NT2/D1 (cell line): Measurements from ENCODE around the gene ERC2.

Experiments
- DNase-seq: peaks from one replicate; pipeline ENCODE4 v3.0.0-alpha.2; 2011; ENCODE audit warnings: low read depth, low spot score
- H3K27me3 ChIP-seq: 2 replicates; pipeline ENCODE4 v1.6.0; 2011; ENCODE audit warnings: mild to moderate bottlenecking; ENCODE audit not compliant: insufficient read length, insufficient read depth
- H3K36me3 ChIP-seq: 2 replicates; pipeline ENCODE4 v1.6.1; 2011; ENCODE audit warnings: mild to moderate bottlenecking, low read length, mixed read lengths; ENCODE audit not compliant: insufficient read depth, insufficient read length
- H3K4me1 ChIP-seq: 2 replicates; pipeline ENCODE4 v1.5.1; 2011; ENCODE audit not compliant: insufficient read depth, insufficient read length
- H3K4me3 ChIP-seq: 2 replicates; pipeline ENCODE4 v1.5.1; 2011; ENCODE audit warnings: low read depth; ENCODE audit not compliant: insufficient read length
- H3K9ac ChIP-seq: 2 replicates; pipeline ENCODE4 v1.6.0; 2011; ENCODE audit warnings: low read depth; ENCODE audit not compliant: insufficient read length
- H3K9me3 ChIP-seq: 2 replicates; pipeline ENCODE4 v1.5.1; 2011; ENCODE audit warnings: mild to moderate bottlenecking, low read length; ENCODE audit not compliant: insufficient read depth
- SUZ12 ChIP-seq: IDR thresholded peaks from 2 replicates; pipeline ENCODE4 v1.6.1; 2011; ENCODE audit not compliant: insufficient read length, insufficient read depth; ENCODE audit errors: extremely low read depth
- YY1 ChIP-seq: IDR thresholded peaks from 2 replicates; pipeline ENCODE4 v1.6.1; 2011; ENCODE audit not compliant: insufficient read length, insufficient read depth
- ZNF274 ChIP-seq: IDR thresholded peaks from 2 replicates; pipeline ENCODE4 v1.6.1; 2011; ENCODE audit warnings: mild to moderate bottlenecking, low read depth, low read length

Gene ERC2

DNA sequence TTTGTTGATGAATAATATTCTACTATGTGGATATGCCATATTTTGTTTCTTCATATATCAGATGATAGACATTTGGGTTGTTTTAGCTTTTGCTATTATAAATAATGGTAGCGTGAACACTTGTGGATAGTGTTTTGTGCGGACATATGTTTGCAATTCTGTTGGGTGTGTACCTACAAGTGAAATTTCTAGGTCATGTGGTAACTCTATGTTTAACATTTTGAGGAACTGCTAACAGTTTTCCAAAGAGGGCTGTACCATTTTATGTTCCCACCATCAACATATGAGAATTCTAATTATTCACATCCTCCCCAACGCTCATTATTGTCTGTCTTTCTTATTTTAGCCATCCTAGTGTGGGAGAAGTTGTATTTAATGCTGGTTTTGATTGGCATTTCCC lies 303.8 kb downstream of the ERC2 start:
- DNase-seq = no peak
- Histone ChIP-seq H3K36me3 (no peaks in the 10 kb centered on the region), H3K4me1 (no peaks in the 10 kb centered on the region), H3K9ac (no peak overlapping the region), H3K9me3 (no peaks in the 10 kb centered on the region), H3K4me3 (no peak overlapping the region), H3K27me3 (no peaks in the 10 kb centered on the region)
- TF ChIP-seq ZNF274 (no peak), SUZ12 (no peak), YY1 (no peak)

DNA sequence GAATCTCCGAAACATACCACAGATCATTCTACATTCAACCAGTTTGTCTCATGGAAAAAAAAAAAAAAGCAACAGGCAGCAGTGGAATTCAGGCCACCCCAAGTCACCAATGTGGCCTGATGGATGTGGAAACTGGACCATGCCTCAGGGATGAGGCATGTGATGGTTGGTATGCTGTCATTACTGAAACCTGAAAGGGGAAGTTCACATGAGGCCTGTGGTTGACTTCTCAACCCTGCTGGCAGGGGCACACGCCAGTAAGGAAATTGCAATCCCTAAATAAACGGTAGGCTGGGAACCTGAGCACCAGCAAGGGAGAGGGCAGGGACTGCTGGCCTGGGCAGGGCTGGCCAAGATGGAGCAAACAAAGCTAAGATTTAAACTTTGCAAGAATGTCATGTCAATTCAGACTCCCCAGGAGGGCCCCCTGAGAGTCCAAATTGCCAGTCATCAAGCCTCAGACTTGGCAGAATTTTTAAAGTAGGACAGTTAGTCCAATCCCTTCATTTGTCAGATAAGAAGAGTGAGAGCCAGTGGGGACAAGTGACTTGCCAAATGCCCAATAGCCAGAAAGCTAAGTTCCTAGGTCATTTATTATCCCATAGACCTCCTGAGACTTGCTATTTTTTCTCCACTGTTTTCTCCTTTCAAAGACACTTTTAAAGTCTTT lies 310.4 kb downstream of the ERC2 start:
- H3K9ac ChIP-seq = no peak overlapping the region
- TF ChIP-seq SUZ12 (no peak), YY1 (no peak), ZNF274 (no peak)
- H3K4me1 ChIP-seq = no peaks in the 10 kb centered on the region
- H3K4me3 ChIP-seq = no peak overlapping the region
- peaks cover 5% of the 10 kb centered on the region; the same call in 1 of the 2 replicates for H3K9me3 ChIP-seq
- no peak for DNase-seq
- H3K27me3 ChIP-seq = no peaks in the 10 kb centered on the region
- H3K36me3 ChIP-seq = no peaks in the 10 kb centered on the region

DNA sequence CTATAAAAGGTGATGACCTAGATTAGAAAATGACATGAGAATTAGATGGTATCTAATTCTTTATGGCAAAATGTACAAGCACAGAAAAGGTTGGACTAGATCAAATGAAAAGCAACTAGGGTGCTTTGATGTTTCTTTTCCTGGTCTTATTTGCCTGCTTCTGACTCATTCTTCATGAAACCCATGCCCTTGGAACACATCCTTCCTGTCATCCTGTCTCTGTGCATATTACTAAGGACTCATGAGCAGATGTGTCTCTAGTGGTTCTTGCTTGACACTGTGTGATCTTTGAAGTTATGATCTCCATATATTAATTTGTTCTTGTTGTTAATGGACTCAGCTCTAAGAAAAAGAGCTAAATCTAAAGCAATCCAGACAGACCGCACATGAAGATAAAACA lies 314.0 kb downstream of the ERC2 start:
- Histone ChIP-seq H3K9ac (no peak overlapping the region), H3K9me3 (peaks cover 5% of the 10 kb centered on the region; the same call in 1 of the 2 replicates), H3K27me3 (no peaks in the 10 kb centered on the region), H3K36me3 (no peaks in the 10 kb centered on the region), H3K4me3 (no peak overlapping the region), H3K4me1 (no peaks in the 10 kb centered on the region)
- no peak for DNase-seq
- no peak for TF ChIP-seq SUZ12
- no peak for TF ChIP-seq ZNF274
- no peak for TF ChIP-seq YY1

DNA sequence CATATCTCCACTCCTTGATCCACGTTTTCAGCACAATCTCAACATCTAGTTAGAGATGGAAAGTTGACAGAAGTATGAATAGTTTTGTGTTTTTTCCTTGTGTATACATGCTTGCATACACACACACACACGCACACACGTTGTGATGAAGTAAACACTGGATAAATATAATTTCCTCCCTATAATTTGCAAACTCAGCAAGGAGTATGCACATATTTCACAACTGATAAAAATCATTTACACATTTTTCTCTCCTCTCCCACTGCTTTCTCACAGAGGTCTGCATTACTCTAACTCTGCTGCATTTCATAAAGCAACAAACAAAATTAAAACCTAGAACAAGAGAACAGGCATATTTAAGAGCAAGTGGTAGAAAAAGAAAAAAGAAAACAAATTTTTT lies 320.9 kb downstream of the ERC2 start:
- H3K27me3 ChIP-seq = no peaks in the 10 kb centered on the region
- no peak for DNase-seq
- no peaks in the 10 kb centered on the region for H3K9me3 ChIP-seq
- no peak overlapping the region for H3K4me3 ChIP-seq
- no peaks in the 10 kb centered on the region for H3K4me1 ChIP-seq
- no peak overlapping the region for H3K9ac ChIP-seq
- TF ChIP-seq YY1 (no peak), ZNF274 (no peak)
- H3K36me3 ChIP-seq = no peaks in the 10 kb centered on the region

DNA sequence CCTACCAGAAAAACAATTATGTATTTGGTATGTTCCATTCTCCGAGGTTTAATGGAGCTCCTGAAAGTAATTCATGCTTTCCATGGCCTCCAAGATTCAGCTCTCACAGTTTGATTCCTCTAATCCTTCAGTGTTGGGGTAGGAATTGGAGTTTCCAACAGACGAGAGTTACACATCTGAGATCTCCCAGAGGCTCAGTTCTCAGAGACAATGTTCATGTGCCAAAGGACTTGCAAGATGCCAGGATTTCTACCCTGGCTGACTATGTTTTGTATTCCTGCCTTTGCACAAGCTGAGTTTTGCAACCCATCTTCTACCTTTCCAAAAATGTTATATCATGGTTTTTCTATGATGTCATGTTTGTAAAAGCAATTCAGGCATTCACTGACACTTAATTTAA lies 322.9 kb downstream of the ERC2 start:
- Histone ChIP-seq H3K27me3 (no peaks in the 10 kb centered on the region), H3K4me3 (no peak overlapping the region), H3K36me3 (no peaks in the 10 kb centered on the region), H3K4me1 (no peaks in the 10 kb centered on the region), H3K9me3 (no peaks in the 10 kb centered on the region), H3K9ac (no peak overlapping the region)
- no peak for DNase-seq
- no peak for TF ChIP-seq ZNF274
- no peak for TF ChIP-seq SUZ12
- no peak for TF ChIP-seq YY1

DNA sequence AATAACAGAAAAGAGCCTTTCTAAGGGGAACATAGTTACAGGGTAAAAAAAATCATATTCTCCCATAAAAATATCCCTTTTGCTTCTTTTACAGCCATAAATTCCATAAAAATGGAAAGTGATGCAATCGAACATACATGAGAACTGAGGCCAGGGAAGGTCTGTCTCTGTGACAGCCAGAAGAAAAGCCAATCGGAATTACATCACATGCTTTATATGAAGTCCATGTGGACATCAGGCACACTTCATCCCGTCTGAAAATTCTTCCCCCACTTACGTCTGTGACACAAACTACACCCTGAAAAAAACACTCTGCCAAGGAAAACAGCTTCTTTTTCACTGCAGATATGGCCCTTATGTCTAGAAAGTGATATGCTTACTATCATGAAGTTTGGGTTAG lies 323.5 kb downstream of the ERC2 start:
- Histone ChIP-seq H3K4me3 (no peak overlapping the region), H3K36me3 (no peaks in the 10 kb centered on the region), H3K27me3 (no peaks in the 10 kb centered on the region), H3K4me1 (no peaks in the 10 kb centered on the region), H3K9ac (no peak overlapping the region), H3K9me3 (no peaks in the 10 kb centered on the region)
- no peak for DNase-seq
- TF ChIP-seq YY1 (no peak), ZNF274 (no peak), SUZ12 (no peak)

GRCh38 chr3:56137415-56137814 lies 330.9 kb downstream of the ERC2 start:
- Histone ChIP-seq H3K36me3 (no peaks in the 10 kb centered on the region), H3K4me1 (no peaks in the 10 kb centered on the region), H3K9ac (no peak overlapping the region), H3K4me3 (no peak overlapping the region), H3K9me3 (no peaks in the 10 kb centered on the region), H3K27me3 (no peaks in the 10 kb centered on the region)
- TF ChIP-seq ZNF274 = no peak
- TF ChIP-seq SUZ12 = no peak
- TF ChIP-seq YY1 = no peak
- no peak for DNase-seq

GRCh38 chr3:56136514-56136913 lies 331.8 kb downstream of the ERC2 start:
- Histone ChIP-seq H3K9ac (no peak overlapping the region), H3K9me3 (no peaks in the 10 kb centered on the region), H3K27me3 (no peaks in the 10 kb centered on the region), H3K4me3 (no peak overlapping the region), H3K36me3 (no peaks in the 10 kb centered on the region), H3K4me1 (no peaks in the 10 kb centered on the region)
- TF ChIP-seq YY1 (no peak), SUZ12 (no peak), ZNF274 (no peak)
- DNase-seq = no peak
